Chondrocyte (in vitro differentiated cells): ENCODE measurements around the gene CCDC80. TPM values are rescaled to one million over a fixed set of nuclear protein-coding genes. Genes with fewer than 3 reads are reported as not detected.

Experiments used
- DNase-seq: peaks from one replicate; pipeline ENCODE4 v3.0.0; 2021; ENCODE audit warnings: mixed read lengths, low spot score
- H3K27ac Mint-ChIP-seq: one replicate; pipeline ENCODE4 v1.8.0; 2021; ENCODE audit warnings: mild to moderate bottlenecking, moderate library complexity, mixed read lengths; ENCODE audit not compliant: unreplicated experiment
- H3K27me3 Mint-ChIP-seq: 2 replicates; pipeline ENCODE4 v1.8.0; 2021; ENCODE audit warnings: low read depth, mixed read lengths
- H3K36me3 Mint-ChIP-seq: 2 replicates; pipeline ENCODE4 v1.8.0; 2021; ENCODE audit warnings: low read depth, mixed read lengths
- H3K4me1 Mint-ChIP-seq: 2 replicates; pipeline ENCODE4 v1.8.0; 2021; ENCODE audit warnings: low read depth, mild to moderate bottlenecking, mixed read lengths
- H3K4me3 Mint-ChIP-seq: one replicate; pipeline ENCODE4 v1.8.0; 2021; ENCODE audit warnings: mild to moderate bottlenecking, moderate library complexity, mixed read lengths; ENCODE audit not compliant: unreplicated experiment
- H3K9me3 Mint-ChIP-seq: 2 replicates; pipeline ENCODE4 v1.8.0; 2021; ENCODE audit warnings: low read depth, mixed read lengths
- CTCF ChIP-seq: fragments of 200-600 bp; sonication (generic); IDR thresholded peaks from 2 replicates; pipeline ENCODE4 v1.5.0; 2021; ENCODE audit warnings: antibody characterized with exemption, mild to moderate bottlenecking, moderate library complexity
- total RNA-seq: library from RNA; stranded (reverse); gene quantifications from 3 replicates; pipeline ENCODE4 v1.2.1, GENCODE V29; 2021

The CCDC80 gene
- total RNA-seq, 1 donor from 2014 or later = 1,574 TPM

- no peak for DNase-seq
- no peak for TF ChIP-seq CTCF
- Mint-ChIP-seq H3K9me3 (no peaks in the 10 kb centered on the region), H3K36me3 (peaks cover 43% of the 10 kb centered on the region), H3K27me3 (no peaks in the 10 kb centered on the region), H3K27ac (peak overlapping the region; percentile 93), H3K4me3 (no peak overlapping the region), H3K4me1 (peaks cover 33% of the 10 kb centered on the region)
These were observed 35.7 kb downstream of the CCDC80 start for GRCh38 chr3:112605285-112605684.

- peaks cover 33% of the 10 kb centered on the region for H3K4me1 Mint-ChIP-seq
- no peaks in the 10 kb centered on the region for H3K27me3 Mint-ChIP-seq
- H3K27ac Mint-ChIP-seq = peak overlapping the region; percentile 81
- no peak for TF ChIP-seq CTCF
- H3K9me3 Mint-ChIP-seq = no peaks in the 10 kb centered on the region
- H3K4me3 Mint-ChIP-seq = no peak overlapping the region
- no peak for DNase-seq
- peaks cover 36% of the 10 kb centered on the region for H3K36me3 Mint-ChIP-seq
These were observed 36.4 kb downstream of the CCDC80 start for GRCh38 chr3:112604536-112604935.

GRCh38 chr3:112602217-112602838 is 38.6 kb downstream of the CCDC80 start:
- Mint-ChIP-seq H3K4me3 (no peak overlapping the region), H3K9me3 (no peaks in the 10 kb centered on the region), H3K27me3 (no peaks in the 10 kb centered on the region), H3K4me1 (peaks cover 33% of the 10 kb centered on the region), H3K36me3 (peaks cover 35% of the 10 kb centered on the region), H3K27ac (no peak overlapping the region)
- no peak for DNase-seq
- TF ChIP-seq CTCF = no peak

- Mint-ChIP-seq H3K27me3 (no peaks in the 10 kb centered on the region), H3K27ac (peak overlapping the region; percentile 57), H3K9me3 (no peaks in the 10 kb centered on the region), H3K4me1 (peaks cover 8% of the 10 kb centered on the region), H3K36me3 (peaks cover 25% of the 10 kb centered on the region), H3K4me3 (no peak overlapping the region)
- TF ChIP-seq CTCF = no peak
- no peak for DNase-seq
These were observed 42.2 kb downstream of the CCDC80 start for GRCh38 chr3:112598731-112599130.

GRCh38 chr3:112597945-112598344 is 43.0 kb downstream of the CCDC80 start:
- H3K4me1 Mint-ChIP-seq = peaks cover 6% of the 10 kb centered on the region
- no peak overlapping the region for H3K4me3 Mint-ChIP-seq
- H3K27ac Mint-ChIP-seq = no peak overlapping the region
- H3K27me3 Mint-ChIP-seq = no peaks in the 10 kb centered on the region
- no peak for TF ChIP-seq CTCF
- peaks cover 23% of the 10 kb centered on the region for H3K36me3 Mint-ChIP-seq
- peaks cover 2% of the 10 kb centered on the region for H3K9me3 Mint-ChIP-seq
- DNase-seq = no peak
